ENCODE results near the gene USP15.

Gene USP15

GRCh38 chr12:62401631-62402030 lies 141.4 kb downstream of the USP15 start:
- Histone ChIP-seq H3K27ac (ENCODE audit: low read length) (no peak overlapping the region), H3K9me3 (ENCODE audit: control insufficient read depth in 2 of 2, low read length in 2 of 2) (no peaks in the 10 kb centered on the region), H3K4me3 (ENCODE audit: low read length in 2 of 2) (no peak overlapping the region), H3K9ac (ENCODE audit: low read length in 2 of 2) (no peak overlapping the region), H3K36me3 (ENCODE audit: control insufficient read depth in 2 of 2, insufficient read depth in 2 of 2, low read length in 2 of 2) (peaks cover 6 to 15% of the 10 kb centered on the region in 2 donors), H3K27me3 (ENCODE audit: control insufficient read depth in 1 of 2, insufficient read depth in 2 of 2, low read length in 2 of 2) (no peaks in the 10 kb centered on the region), H3K4me1 (ENCODE audit: control insufficient read depth, insufficient read depth, low read length) (no peaks in the 10 kb centered on the region)

DNA sequence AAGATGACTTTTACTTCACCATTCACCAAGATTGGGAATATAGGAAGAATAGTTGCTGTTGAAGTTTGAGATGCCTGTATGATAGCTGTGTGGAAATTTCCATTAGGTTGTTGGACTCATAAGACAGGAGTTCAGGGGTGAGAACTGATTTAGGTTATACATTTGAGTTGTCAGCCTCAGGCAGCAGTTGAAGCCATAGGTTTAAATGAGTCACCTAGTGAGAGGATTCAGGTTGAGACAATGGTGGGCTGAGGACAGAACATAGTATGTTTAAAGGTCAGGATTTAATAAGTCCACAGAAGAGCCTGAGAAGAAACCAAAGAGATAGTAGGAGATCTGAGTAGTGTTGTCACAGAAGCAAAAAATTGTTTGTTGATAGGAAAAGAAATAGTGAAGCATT lies 142.8 kb downstream of the USP15 start:
- no peaks in the 10 kb centered on the region for H3K9me3 ChIP-seq (ENCODE audit: control insufficient read depth in 2 of 2, low read length in 2 of 2)
- no peak overlapping the region for H3K4me3 ChIP-seq (ENCODE audit: low read length in 2 of 2)
- H3K27me3 ChIP-seq (ENCODE audit: control insufficient read depth in 1 of 2, insufficient read depth in 2 of 2, low read length in 2 of 2) = no peaks in the 10 kb centered on the region
- peaks cover 3 to 17% of the 10 kb centered on the region in 2 donors for H3K36me3 ChIP-seq (ENCODE audit: control insufficient read depth in 2 of 2, insufficient read depth in 2 of 2, low read length in 2 of 2)
- H3K4me1 ChIP-seq (ENCODE audit: control insufficient read depth, insufficient read depth, low read length) = no peaks in the 10 kb centered on the region
- no peak overlapping the region for H3K9ac ChIP-seq (ENCODE audit: low read length in 2 of 2)
- no peak overlapping the region for H3K27ac ChIP-seq (ENCODE audit: low read length)

DNA sequence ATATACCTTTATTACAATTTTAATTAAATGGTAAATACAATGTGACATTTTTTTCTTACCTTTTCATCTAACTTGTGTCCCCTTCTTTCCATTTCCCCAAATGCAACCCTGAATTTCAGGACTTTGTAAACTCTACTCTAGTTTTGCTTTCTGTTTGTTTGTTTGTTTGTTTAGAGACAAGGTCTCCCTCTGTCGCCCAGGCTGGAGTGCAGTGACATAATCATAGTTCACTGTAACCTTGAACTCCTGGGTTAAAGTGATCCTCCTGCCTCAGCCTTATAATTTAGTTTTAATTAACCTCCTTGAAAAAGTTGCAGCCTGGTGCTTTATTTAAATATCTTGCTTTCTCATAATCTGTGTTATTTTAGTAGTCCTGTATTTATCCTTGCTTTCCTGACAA lies 147.4 kb downstream of the USP15 start:
- Histone ChIP-seq H3K4me1 (ENCODE audit: control insufficient read depth, insufficient read depth, low read length) (no peaks in the 10 kb centered on the region), H3K27me3 (ENCODE audit: control insufficient read depth in 1 of 2, insufficient read depth in 2 of 2, low read length in 2 of 2) (no peaks in the 10 kb centered on the region), H3K4me3 (ENCODE audit: low read length in 2 of 2) (no peak overlapping the region), H3K9me3 (ENCODE audit: control insufficient read depth in 2 of 2, low read length in 2 of 2) (no peaks in the 10 kb centered on the region), H3K36me3 (ENCODE audit: control insufficient read depth in 2 of 2, insufficient read depth in 2 of 2, low read length in 2 of 2) (peaks cover 3% of the 10 kb centered on the region in 2 donors), H3K27ac (ENCODE audit: low read length) (no peak overlapping the region), H3K9ac (ENCODE audit: low read length in 2 of 2) (no peak overlapping the region)

DNA sequence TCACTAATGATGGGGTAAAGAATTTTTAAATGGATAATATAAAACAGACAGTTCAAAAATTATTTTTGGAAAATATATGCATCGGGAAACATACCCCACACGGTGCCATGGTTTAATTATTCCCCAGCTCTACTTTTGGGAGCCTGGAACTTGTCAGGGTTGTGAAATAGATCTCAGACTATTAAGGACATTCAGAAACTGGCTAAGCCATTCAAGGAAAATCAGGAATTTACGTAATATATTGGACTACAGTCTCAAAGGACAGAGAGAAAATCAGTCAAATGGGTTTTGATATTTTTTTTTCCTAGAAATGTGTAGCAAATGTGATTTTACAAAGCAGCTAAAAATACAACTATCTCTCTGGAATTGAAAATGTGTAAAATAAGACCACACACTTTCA lies 148.9 kb downstream of the USP15 start:
- peaks cover 0 to 3% of the 10 kb centered on the region in 2 donors for H3K36me3 ChIP-seq (ENCODE audit: control insufficient read depth in 2 of 2, insufficient read depth in 2 of 2, low read length in 2 of 2)
- no peaks in the 10 kb centered on the region for H3K9me3 ChIP-seq (ENCODE audit: control insufficient read depth in 2 of 2, low read length in 2 of 2)
- no peaks in the 10 kb centered on the region for H3K27me3 ChIP-seq (ENCODE audit: control insufficient read depth in 1 of 2, insufficient read depth in 2 of 2, low read length in 2 of 2)
- no peaks in the 10 kb centered on the region for H3K4me1 ChIP-seq (ENCODE audit: control insufficient read depth, insufficient read depth, low read length)
- no peak overlapping the region for H3K27ac ChIP-seq (ENCODE audit: low read length)
- H3K4me3 ChIP-seq (ENCODE audit: low read length in 2 of 2) = no peak overlapping the region
- H3K9ac ChIP-seq (ENCODE audit: low read length in 2 of 2) = no peak overlapping the region

DNA sequence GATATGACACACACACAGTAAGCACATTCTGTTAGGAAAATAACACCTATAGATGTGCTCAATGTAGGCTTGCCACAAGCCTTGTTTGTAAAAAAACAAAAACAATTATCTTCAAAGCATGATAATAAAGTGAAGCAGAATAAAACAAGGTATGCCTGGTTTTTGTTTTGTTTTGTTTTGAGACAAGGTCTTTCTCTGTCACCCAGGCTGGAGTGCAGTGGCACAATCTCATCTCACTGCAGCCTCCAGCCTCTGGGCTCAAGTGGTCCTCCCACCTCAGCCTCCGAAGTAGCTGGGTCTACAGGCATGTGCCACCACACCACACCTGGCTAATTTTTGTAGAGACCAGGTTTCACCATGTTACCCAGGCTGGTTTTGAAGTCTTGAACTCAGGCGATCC lies 154.0 kb downstream of the USP15 start:
- no peaks in the 10 kb centered on the region for H3K27me3 ChIP-seq (ENCODE audit: control insufficient read depth in 1 of 2, insufficient read depth in 2 of 2, low read length in 2 of 2)
- no peaks in the 10 kb centered on the region for H3K36me3 ChIP-seq (ENCODE audit: control insufficient read depth in 2 of 2, insufficient read depth in 2 of 2, low read length in 2 of 2)
- H3K4me1 ChIP-seq (ENCODE audit: control insufficient read depth, insufficient read depth, low read length) = no peaks in the 10 kb centered on the region
- H3K9ac ChIP-seq (ENCODE audit: low read length in 2 of 2) = no peak overlapping the region
- H3K27ac ChIP-seq (ENCODE audit: low read length) = no peak overlapping the region
- H3K4me3 ChIP-seq (ENCODE audit: low read length in 2 of 2) = no peak overlapping the region
- H3K9me3 ChIP-seq (ENCODE audit: control insufficient read depth in 2 of 2, low read length in 2 of 2) = no peaks in the 10 kb centered on the region

DNA sequence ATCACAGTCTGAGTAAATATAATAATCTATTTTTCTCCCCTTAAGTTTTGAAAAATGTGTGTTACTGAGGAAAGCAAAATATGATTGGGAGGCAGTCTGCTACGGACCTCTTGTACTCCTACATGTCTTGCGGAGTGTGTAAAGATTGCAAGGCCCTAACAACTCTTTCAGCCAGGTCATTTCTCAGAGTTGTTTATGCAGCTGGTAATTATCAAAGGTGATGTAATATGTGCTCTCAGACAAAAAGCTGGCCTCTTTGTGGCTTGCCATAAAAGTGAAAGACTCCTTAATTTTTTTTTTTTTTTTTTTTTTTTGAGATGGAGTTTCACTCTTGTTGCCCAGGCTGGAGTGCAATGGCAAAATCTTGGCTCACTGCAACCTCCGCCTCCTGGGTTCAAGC lies 165.9 kb downstream of the USP15 start:
- no peak overlapping the region for H3K4me3 ChIP-seq (ENCODE audit: low read length in 2 of 2)
- no peaks in the 10 kb centered on the region for H3K27me3 ChIP-seq (ENCODE audit: control insufficient read depth in 1 of 2, insufficient read depth in 2 of 2, low read length in 2 of 2)
- H3K9me3 ChIP-seq (ENCODE audit: control insufficient read depth in 2 of 2, low read length in 2 of 2) = peaks cover 2 to 6% of the 10 kb centered on the region in 2 donors
- H3K36me3 ChIP-seq (ENCODE audit: control insufficient read depth in 2 of 2, insufficient read depth in 2 of 2, low read length in 2 of 2) = no peaks in the 10 kb centered on the region
- no peak overlapping the region for H3K9ac ChIP-seq (ENCODE audit: low read length in 2 of 2)
- H3K4me1 ChIP-seq (ENCODE audit: control insufficient read depth, insufficient read depth, low read length) = no peaks in the 10 kb centered on the region
- no peak overlapping the region for H3K27ac ChIP-seq (ENCODE audit: low read length)

- Histone ChIP-seq H3K36me3 (ENCODE audit: control insufficient read depth in 2 of 2, insufficient read depth in 2 of 2, low read length in 2 of 2) (no peaks in the 10 kb centered on the region), H3K9ac (ENCODE audit: low read length in 2 of 2) (no peak overlapping the region), H3K27me3 (ENCODE audit: control insufficient read depth in 1 of 2, insufficient read depth in 2 of 2, low read length in 2 of 2) (peaks cover 3 to 5% of the 10 kb centered on the region in 2 donors), H3K9me3 (ENCODE audit: control insufficient read depth in 2 of 2, low read length in 2 of 2) (peaks cover 2 to 6% of the 10 kb centered on the region in 2 donors), H3K4me3 (ENCODE audit: low read length in 2 of 2) (no peak overlapping the region), H3K27ac (ENCODE audit: low read length) (no peak overlapping the region), H3K4me1 (ENCODE audit: control insufficient read depth, insufficient read depth, low read length) (no peaks in the 10 kb centered on the region)
These were observed 169.3 kb downstream of the USP15 start for GRCh38 chr12:62429457-62429856.

DNA sequence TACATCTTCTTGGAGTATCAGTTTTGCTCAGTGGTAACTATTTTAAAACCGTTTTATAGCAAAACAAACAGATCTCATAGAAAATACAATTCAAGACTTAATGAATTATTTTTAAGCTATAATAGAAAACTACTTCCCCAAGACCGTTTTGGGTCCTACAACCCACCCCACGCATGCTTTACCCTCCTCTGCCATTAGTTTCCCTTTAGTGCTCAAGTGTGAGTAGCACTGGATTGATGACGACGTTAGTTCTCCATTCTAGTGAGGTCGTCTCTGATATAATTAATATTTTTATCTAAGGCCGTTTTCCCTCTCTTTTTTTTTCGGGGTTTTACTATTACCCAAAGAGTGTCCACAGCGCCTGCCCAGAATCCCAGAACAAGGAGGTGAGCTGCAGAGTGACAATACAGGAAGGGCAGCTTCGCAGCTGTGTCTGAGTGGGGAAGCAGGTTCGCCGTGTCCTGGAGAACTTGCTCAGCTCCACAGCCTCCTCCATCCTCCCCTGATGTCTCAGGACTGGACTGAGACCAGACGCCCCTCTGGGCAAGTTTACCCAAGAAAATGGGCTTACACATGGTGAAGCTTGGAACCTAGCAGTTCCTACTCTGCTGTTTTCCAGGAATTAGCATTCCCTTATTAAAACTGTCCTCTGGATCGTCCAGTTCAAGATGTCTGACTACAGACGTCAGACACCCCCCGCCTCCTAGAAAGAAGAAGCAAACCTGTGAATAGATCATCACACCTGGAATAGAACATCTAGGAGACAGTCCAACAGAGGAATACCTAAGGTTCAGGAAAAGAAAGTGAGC lies 174.5 kb downstream of the USP15 start:
- Histone ChIP-seq H3K9ac (ENCODE audit: low read length in 2 of 2) (no peak overlapping the region), H3K9me3 (ENCODE audit: control insufficient read depth in 2 of 2, low read length in 2 of 2) (no peaks in the 10 kb centered on the region), H3K4me3 (ENCODE audit: low read length in 2 of 2) (peak overlapping the region; percentile 84), H3K36me3 (ENCODE audit: control insufficient read depth in 2 of 2, insufficient read depth in 2 of 2, low read length in 2 of 2) (no peaks in the 10 kb centered on the region), H3K27me3 (ENCODE audit: control insufficient read depth in 1 of 2, insufficient read depth in 2 of 2, low read length in 2 of 2) (peaks cover 9 to 14% of the 10 kb centered on the region in 2 donors), H3K4me1 (ENCODE audit: control insufficient read depth, insufficient read depth, low read length) (peaks cover 13% of the 10 kb centered on the region), H3K27ac (ENCODE audit: low read length) (no peak overlapping the region)

DNA sequence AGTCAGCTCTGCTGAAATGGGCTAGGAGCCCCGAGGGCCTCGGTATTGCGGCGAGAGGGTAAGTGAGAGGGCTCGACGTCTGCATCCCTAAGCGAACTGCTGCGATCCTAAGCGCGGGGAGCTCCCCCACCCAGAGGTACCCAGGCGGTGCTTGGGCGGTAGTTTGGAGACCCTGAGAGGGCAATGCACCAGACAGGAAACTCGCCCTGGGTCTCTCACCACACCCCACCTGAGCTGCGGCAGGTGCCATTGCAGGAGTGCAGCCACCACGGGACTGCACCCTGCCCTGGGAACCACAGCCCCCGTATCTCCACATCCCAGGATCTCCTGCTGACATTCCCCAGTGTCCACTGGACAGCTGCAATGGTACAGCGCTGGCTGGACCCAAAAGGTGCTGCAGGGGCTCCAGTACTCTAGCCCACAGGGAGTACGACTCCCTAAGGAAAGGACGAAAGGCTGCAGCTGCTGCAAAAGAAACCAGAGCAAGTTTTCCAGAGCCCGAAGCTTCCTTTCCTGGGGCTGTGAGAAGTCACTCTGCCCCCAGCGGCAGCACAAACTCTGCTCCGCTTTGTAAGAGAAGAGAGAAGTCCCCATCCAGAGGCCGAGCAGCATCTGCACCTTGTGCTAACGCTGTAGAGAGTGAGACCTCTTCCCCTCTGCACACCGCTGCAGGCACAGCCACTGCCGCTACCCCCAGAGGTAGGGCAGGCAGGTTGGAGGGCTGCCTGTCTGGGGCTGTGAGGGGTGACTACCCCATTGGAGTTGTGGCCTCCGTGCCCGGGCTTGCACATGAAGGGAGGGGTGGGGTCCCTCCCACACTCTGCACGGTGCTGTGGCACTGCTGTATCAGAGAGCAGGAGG lies 175.3 kb downstream of the USP15 start:
- Histone ChIP-seq H3K27me3 (ENCODE audit: control insufficient read depth in 1 of 2, insufficient read depth in 2 of 2, low read length in 2 of 2) (peaks cover 9 to 14% of the 10 kb centered on the region in 2 donors), H3K9ac (ENCODE audit: low read length in 2 of 2) (peak overlapping the region in 1 of 2 donors; percentile 55), H3K4me3 (ENCODE audit: low read length in 2 of 2) (peak overlapping the region; percentile 84)

GRCh38 chr12:62436164-62436503 lies 175.9 kb downstream of the USP15 start:
- Histone ChIP-seq H3K36me3 (ENCODE audit: control insufficient read depth in 2 of 2, insufficient read depth in 2 of 2, low read length in 2 of 2) (no peaks in the 10 kb centered on the region), H3K27ac (ENCODE audit: low read length) (no peak overlapping the region), H3K9ac (ENCODE audit: low read length in 2 of 2) (no peak overlapping the region), H3K4me3 (ENCODE audit: low read length in 2 of 2) (peak overlapping the region in 1 of 2 donors; percentile 84), H3K4me1 (ENCODE audit: control insufficient read depth, insufficient read depth, low read length) (peaks cover 13% of the 10 kb centered on the region), H3K27me3 (ENCODE audit: control insufficient read depth in 1 of 2, insufficient read depth in 2 of 2, low read length in 2 of 2) (peaks cover 9 to 14% of the 10 kb centered on the region in 2 donors), H3K9me3 (ENCODE audit: control insufficient read depth in 2 of 2, low read length in 2 of 2) (no peaks in the 10 kb centered on the region)

More for the DNA sequence above, 175.3 kb downstream of the USP15 start:
- Histone ChIP-seq H3K36me3 (ENCODE audit: control insufficient read depth in 2 of 2, insufficient read depth in 2 of 2, low read length in 2 of 2) (no peaks in the 10 kb centered on the region), H3K9me3 (ENCODE audit: control insufficient read depth in 2 of 2, low read length in 2 of 2) (no peaks in the 10 kb centered on the region), H3K27ac (ENCODE audit: low read length) (no peak overlapping the region), H3K4me1 (ENCODE audit: control insufficient read depth, insufficient read depth, low read length) (peaks cover 13% of the 10 kb centered on the region)
